Neural progenitor cell (in vitro differentiated cells): ENCODE data around the gene RGS10.

Experiments
- EZH2phosphoT487 ChIP-seq: fragments of 200-600 bp; sonication (generic); IDR thresholded peaks from 2 replicates; pipeline ENCODE4 v1.6.1; 2017; ENCODE audit warnings: antibody characterized with exemption
- TF ChIP-seq, protein P1 (sequence below): fragments of 200-600 bp; sonication (generic); IDR thresholded peaks from 2 replicates; pipeline ENCODE4 v1.5.1; 2017; ENCODE audit warnings: antibody characterized with exemption, mild to moderate bottlenecking

DNA sequence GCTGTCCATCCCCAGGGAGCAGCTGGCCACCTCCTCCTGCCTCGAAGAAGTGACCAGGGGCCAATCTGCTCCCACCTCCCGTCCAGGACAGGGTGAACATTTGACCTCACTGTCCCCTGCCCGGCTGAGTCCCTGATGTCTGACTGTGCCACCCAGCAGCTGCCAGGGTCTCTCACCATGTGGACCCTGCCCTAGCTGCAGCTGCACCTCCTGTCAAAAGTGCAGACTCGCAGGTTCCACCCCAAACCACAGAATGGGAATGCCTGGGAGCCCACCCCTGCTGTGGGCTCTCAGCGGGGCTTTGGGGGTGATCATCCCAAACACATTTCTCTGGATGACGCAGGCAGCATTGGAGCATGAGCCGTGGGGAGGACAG is 86.1 kb downstream of the RGS10 start:
- TF ChIP-seq, protein P1, sequence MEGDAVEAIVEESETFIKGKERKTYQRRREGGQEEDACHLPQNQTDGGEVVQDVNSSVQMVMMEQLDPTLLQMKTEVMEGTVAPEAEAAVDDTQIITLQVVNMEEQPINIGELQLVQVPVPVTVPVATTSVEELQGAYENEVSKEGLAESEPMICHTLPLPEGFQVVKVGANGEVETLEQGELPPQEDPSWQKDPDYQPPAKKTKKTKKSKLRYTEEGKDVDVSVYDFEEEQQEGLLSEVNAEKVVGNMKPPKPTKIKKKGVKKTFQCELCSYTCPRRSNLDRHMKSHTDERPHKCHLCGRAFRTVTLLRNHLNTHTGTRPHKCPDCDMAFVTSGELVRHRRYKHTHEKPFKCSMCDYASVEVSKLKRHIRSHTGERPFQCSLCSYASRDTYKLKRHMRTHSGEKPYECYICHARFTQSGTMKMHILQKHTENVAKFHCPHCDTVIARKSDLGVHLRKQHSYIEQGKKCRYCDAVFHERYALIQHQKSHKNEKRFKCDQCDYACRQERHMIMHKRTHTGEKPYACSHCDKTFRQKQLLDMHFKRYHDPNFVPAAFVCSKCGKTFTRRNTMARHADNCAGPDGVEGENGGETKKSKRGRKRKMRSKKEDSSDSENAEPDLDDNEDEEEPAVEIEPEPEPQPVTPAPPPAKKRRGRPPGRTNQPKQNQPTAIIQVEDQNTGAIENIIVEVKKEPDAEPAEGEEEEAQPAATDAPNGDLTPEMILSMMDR = no peak
- TF ChIP-seq EZH2phosphoT487 = no peak
